Immature natural killer cell (primary cell): ENCODE measurements around the gene ZNF615. TPM values are rescaled to one million over a fixed set of nuclear protein-coding genes. Genes with fewer than 3 reads are reported as not detected.
A peak's percentile ranks its signal among the peaks of the same experiment; 100 is the strongest.
"Not testable (repeated sequence)": the region's sequence is repeated elsewhere in the genome, so short reads cannot be mapped to it uniquely, and the experiment has no call there.

Source experiments
- DNase-seq, 3 donors: peaks; one replicate each; pipeline ENCODE4 v3.0.0; 2022; ENCODE audit warnings: mixed read lengths in 1 of 3
- H3K27ac Mint-ChIP-seq, 6 donors: one replicate each; pipeline ENCODE4 v1.8.0; 2020; ENCODE audit warnings: mixed read lengths in 6 of 6, mild to moderate bottlenecking in 5 of 6, inconsistent platforms in 4 of 6, moderate library complexity in 3 of 6
- H3K27me3 Mint-ChIP-seq, 3 donors: one replicate each; pipeline ENCODE4 v1.8.0; 2020 to 2021; ENCODE audit warnings: low read depth in 3 of 3, mild to moderate bottlenecking in 3 of 3, mixed read lengths in 3 of 3, moderate library complexity in 3 of 3, inconsistent platforms in 1 of 3
- H3K36me3 Mint-ChIP-seq, 3 donors: one replicate each; pipeline ENCODE4 v1.8.0; 2020; ENCODE audit warnings: mixed read lengths in 3 of 3, inconsistent platforms in 2 of 3, mild to moderate bottlenecking in 2 of 3
- H3K4me1 Mint-ChIP-seq, 2 donors: one replicate each; pipeline ENCODE4 v1.8.0; 2020; ENCODE audit warnings: inconsistent platforms in 2 of 2, mild to moderate bottlenecking in 2 of 2, mixed read lengths in 2 of 2, moderate library complexity in 1 of 2
- H3K4me3 Mint-ChIP-seq, 5 donors: one replicate each; pipeline ENCODE4 v1.8.0; 2020; ENCODE audit warnings: mild to moderate bottlenecking in 5 of 5, mixed read lengths in 5 of 5, inconsistent platforms in 3 of 5, moderate library complexity in 3 of 5
- H3K9me3 Mint-ChIP-seq, 6 donors: one replicate each; pipeline ENCODE4 v1.8.0; 2020; ENCODE audit warnings: mild to moderate bottlenecking in 6 of 6, mixed read lengths in 6 of 6, inconsistent platforms in 4 of 6, moderate library complexity in 3 of 6
- polyA plus RNA-seq, 3 donors: library from polyadenylated mRNA; unstranded; fragments of 300-500 nt; fragmentation: Illumina TruSeq; gene quantifications; one replicate each; pipeline ENCODE4 v1.2.3, GENCODE V29; 2021

ZNF615 gene
- polyA plus RNA-seq, 3 donors from 2014 or later = 4.1 to 9.8 (median 8.9) TPM

GRCh38 chr19:51971624-51972023, 36.4 kb downstream of the ZNF615 start:
- H3K9me3 Mint-ChIP-seq = peaks cover 66 to 96% (median 86%) of the 10 kb centered on the region in 6 donors
- H3K27me3 Mint-ChIP-seq = peaks cover 6 to 12% (median 6%) of the 10 kb centered on the region in 3 donors
- DNase-seq = peak in 2 of 3 donors; percentile 8 to 10
- H3K4me1 Mint-ChIP-seq = peaks cover 0 to 12% of the 10 kb centered on the region in 2 donors
- no peak overlapping the region for H3K4me3 Mint-ChIP-seq
- peaks cover 79 to 86% (median 85%) of the 10 kb centered on the region in 3 donors for H3K36me3 Mint-ChIP-seq
- H3K27ac Mint-ChIP-seq = no peak overlapping the region

GRCh38 chr19:51970718-51971117, 37.3 kb downstream of the ZNF615 start:
- peaks cover 70 to 96% (median 86%) of the 10 kb centered on the region in 6 donors for H3K9me3 Mint-ChIP-seq
- H3K27me3 Mint-ChIP-seq = peaks cover 5 to 12% (median 7%) of the 10 kb centered on the region in 3 donors
- no peak overlapping the region for H3K27ac Mint-ChIP-seq
- H3K4me3 Mint-ChIP-seq = no peak overlapping the region
- H3K36me3 Mint-ChIP-seq = peaks cover 77 to 89% (median 84%) of the 10 kb centered on the region in 3 donors
- no peak for DNase-seq
- H3K4me1 Mint-ChIP-seq = peaks cover 0 to 6% of the 10 kb centered on the region in 2 donors

- Mint-ChIP-seq H3K9me3 (peaks cover 62 to 96% (median 89%) of the 10 kb centered on the region in 6 donors), H3K27me3 (peaks cover 2 to 16% (median 7%) of the 10 kb centered on the region in 3 donors), H3K27ac (no peak overlapping the region), H3K4me3 (no peak overlapping the region), H3K4me1 (no peaks in the 10 kb centered on the region), H3K36me3 (peaks cover 73 to 85% (median 74%) of the 10 kb centered on the region in 3 donors)
- no peak for DNase-seq
Observed at GRCh38 chr19:51965583-51965982, 42.4 kb downstream of the ZNF615 start.

GRCh38 chr19:51960621-51961233, 47.3 kb downstream of the ZNF615 start:
- H3K27ac Mint-ChIP-seq, H3K4me3 Mint-ChIP-seq, H3K4me1 Mint-ChIP-seq, H3K27me3 Mint-ChIP-seq, DNase-seq: not testable (repeated sequence)
- peaks cover 54 to 65% (median 63%) of the 10 kb centered on the region in 3 donors for H3K36me3 Mint-ChIP-seq
- peaks cover 64 to 98% (median 92%) of the 10 kb centered on the region in 6 donors for H3K9me3 Mint-ChIP-seq

- H3K36me3 Mint-ChIP-seq = peaks cover 45 to 58% (median 58%) of the 10 kb centered on the region in 3 donors
- no peak overlapping the region for H3K27ac Mint-ChIP-seq
- H3K4me3 Mint-ChIP-seq = no peak overlapping the region
Observed at GRCh38 chr19:51959791-51960190, 48.2 kb downstream of the ZNF615 start.

GRCh38 chr19:51957846-51958245, 50.2 kb downstream of the ZNF615 start:
- H3K4me3 Mint-ChIP-seq, H3K27ac Mint-ChIP-seq, DNase-seq, H3K4me1 Mint-ChIP-seq, H3K27me3 Mint-ChIP-seq: not testable (repeated sequence)
- Mint-ChIP-seq H3K36me3 (peaks cover 27 to 49% (median 43%) of the 10 kb centered on the region in 3 donors), H3K9me3 (peaks cover 56 to 93% (median 86%) of the 10 kb centered on the region in 6 donors)

More at GRCh38 chr19:51959791-51960190, 48.2 kb downstream of the ZNF615 start:
- Mint-ChIP-seq H3K4me1 (no peaks in the 10 kb centered on the region), H3K27me3 (peaks cover 2 to 5% (median 5%) of the 10 kb centered on the region in 3 donors), H3K9me3 (peaks cover 61 to 98% (median 92%) of the 10 kb centered on the region in 6 donors)
- no peak for DNase-seq

GRCh38 chr19:51948975-51949374, 59.0 kb downstream of the ZNF615 start:
- no peaks in the 10 kb centered on the region for H3K4me1 Mint-ChIP-seq
- H3K9me3 Mint-ChIP-seq = peaks cover 54 to 90% (median 86%) of the 10 kb centered on the region in 6 donors
- DNase-seq = no peak
- peaks cover 27 to 39% (median 35%) of the 10 kb centered on the region in 3 donors for H3K36me3 Mint-ChIP-seq
- H3K27me3 Mint-ChIP-seq = peaks cover 2 to 7% (median 4%) of the 10 kb centered on the region in 3 donors
- H3K27ac Mint-ChIP-seq = no peak overlapping the region
- H3K4me3 Mint-ChIP-seq = no peak overlapping the region

GRCh38 chr19:51946602-51947001, 61.4 kb downstream of the ZNF615 start:
- no peak overlapping the region for H3K27ac Mint-ChIP-seq
- H3K36me3 Mint-ChIP-seq = peaks cover 46 to 58% (median 54%) of the 10 kb centered on the region in 3 donors
- no peak overlapping the region for H3K4me3 Mint-ChIP-seq
- peaks cover 71 to 98% (median 97%) of the 10 kb centered on the region in 6 donors for H3K9me3 Mint-ChIP-seq
- no peak for DNase-seq
- H3K4me1 Mint-ChIP-seq = no peaks in the 10 kb centered on the region
- peaks cover 2 to 5% (median 4%) of the 10 kb centered on the region in 3 donors for H3K27me3 Mint-ChIP-seq

- Mint-ChIP-seq H3K27ac (no peak overlapping the region), H3K4me1 (peaks cover 0 to 2% of the 10 kb centered on the region in 2 donors), H3K9me3 (peaks cover 73 to 98% (median 97%) of the 10 kb centered on the region in 6 donors), H3K36me3 (peaks cover 61 to 67% (median 65%) of the 10 kb centered on the region in 3 donors), H3K4me3 (peak overlapping the region in 1 of 5 donors; percentile 33), H3K27me3 (peaks cover 0 to 5% (median 1%) of the 10 kb centered on the region in 3 donors)
- no peak for DNase-seq
Observed at GRCh38 chr19:51944798-51945552, 63.0 kb downstream of the ZNF615 start.

Other genes with a start within 250 kb of the ZNF615 start
- gene FPR2, start 247.0 kb downstream of the ZNF615 start, polyA plus RNA-seq = not detected
- not detected for gene FPR3, start 213.1 kb downstream of the ZNF615 start, polyA plus RNA-seq
- gene ZNF577, start 120.3 kb downstream of the ZNF615 start, polyA plus RNA-seq = 1 to 10 TPM; 1.5 to 6.8 (median 4.0) TPM
- 10 to 100 TPM in 2 of 3 donors, 1 to 10 TPM in 1; 6.8 to 12.2 (median 11.0) TPM for gene ZNF649, start 103.2 kb downstream of the ZNF615 start, polyA plus RNA-seq
- gene ZNF613, start 80.7 kb downstream of the ZNF615 start, polyA plus RNA-seq = 1 to 10 TPM; 2.9 to 6.8 (median 5.8) TPM
- 10 to 100 TPM; 15.3 to 23.1 (median 22.6) TPM for gene ZNF350, start 21.4 kb downstream of the ZNF615 start, polyA plus RNA-seq
- gene ZNF614, start 20.2 kb upstream of the ZNF615 start, polyA plus RNA-seq = 1 to 10 TPM; 5.2 to 6.7 (median 6.1) TPM
- 1 to 10 TPM in 2 of 3 donors, under 1 TPM in 1; 0.31 to 9.2 (median 3.6) TPM for gene ZNF432, start 40.6 kb upstream of the ZNF615 start, polyA plus RNA-seq
- 1 to 10 TPM; 3.4 to 5.6 (median 4.9) TPM for gene ZNF841, start 87.6 kb upstream of the ZNF615 start, polyA plus RNA-seq
- gene ZNF616, start 131.7 kb upstream of the ZNF615 start, polyA plus RNA-seq = 10 to 100 TPM in 1 of 3 donors, 1 to 10 TPM in 1, not detected in 1; 3.2 to 10.7 TPM
- 10 to 100 TPM in 1 of 3 donors, 1 to 10 TPM in 2; 7.2 to 15.9 (median 7.7) TPM for gene ZNF836, start 163.4 kb upstream of the ZNF615 start, polyA plus RNA-seq
- 100 to 1,000 TPM; 219 to 249 (median 243) TPM for gene PPP2R1A, start 181.8 kb upstream of the ZNF615 start, polyA plus RNA-seq